GM11168 (cell line): ENCODE data around the gene CP.
"Not testable (repeated sequence)": the region's sequence is repeated elsewhere in the genome, so short reads cannot be mapped to it uniquely, and the experiment has no call there.

Experiments
- in situ Hi-C: fragments of 300-500 bp; cut with MboI; formaldehyde crosslinking; loops from one replicate; pipeline ENCODE4 v1.12.0; 2022; ENCODE audit warnings: low sequenced_read_pairs; ENCODE audit not compliant: unreplicated experiment

CP gene

GRCh38 chr3:149231871-149232270, 10.2 kb upstream of the CP start:
- in situ Hi-C loops = no loop called here

DNA sequence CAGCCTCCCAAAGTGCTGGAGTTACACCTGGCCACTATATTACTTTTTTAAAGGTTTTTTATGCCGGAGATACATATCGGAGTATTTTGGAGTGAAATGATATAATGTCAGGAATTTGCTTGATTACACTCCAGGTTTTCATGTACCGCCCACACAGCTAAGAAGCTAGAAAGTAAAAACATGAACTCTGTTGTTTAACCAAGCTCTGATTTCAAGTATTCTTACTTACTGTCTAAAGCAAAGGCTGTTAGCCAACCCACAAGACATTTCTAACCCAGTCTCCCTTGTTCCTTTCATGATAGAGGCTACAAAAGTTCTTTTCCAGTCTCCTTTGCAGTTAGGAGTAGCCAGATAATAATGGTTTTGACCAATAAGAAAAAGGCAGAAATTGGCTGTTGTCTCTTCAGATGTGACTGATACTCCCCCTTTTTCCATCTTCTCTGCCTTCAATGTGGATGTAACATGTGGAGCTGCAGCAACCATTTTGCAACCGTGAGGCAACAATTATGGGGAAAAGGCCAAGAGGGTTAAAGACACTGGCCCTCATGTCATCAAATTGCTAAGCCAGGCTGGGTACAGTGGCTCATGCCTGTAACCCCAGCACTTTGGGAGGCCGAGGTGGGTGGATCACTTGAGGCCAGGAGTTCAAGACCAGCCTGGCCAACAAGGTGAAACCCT, 6.1 kb upstream of the CP start:
- in situ Hi-C loops = no loop called here

GRCh38 chr3:149226776-149227175, 5.1 kb upstream of the CP start:
- in situ Hi-C loops = no loop called here

GRCh38 chr3:149224736-149225594, 3.3 kb upstream of the CP start:
- in situ Hi-C loops = no loop called here

DNA sequence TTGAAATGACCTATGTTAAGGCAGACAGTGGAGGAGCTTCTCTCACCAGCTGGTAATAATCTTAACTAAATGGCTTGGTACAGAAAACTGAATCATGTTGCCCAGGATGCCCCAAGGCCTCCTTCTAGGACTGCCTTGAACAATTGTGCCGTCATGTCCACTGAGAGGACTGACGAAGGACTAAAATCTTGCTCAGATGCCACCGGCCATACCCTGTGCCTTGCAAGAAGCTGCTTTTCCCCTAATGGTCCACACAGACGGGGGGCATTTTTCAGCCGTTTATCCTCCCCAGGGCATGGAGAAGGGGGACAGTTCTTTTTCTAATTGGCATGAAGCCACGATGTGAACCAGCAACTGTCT, 1.8 kb upstream of the CP start:
- in situ Hi-C loops = no loop called here

DNA sequence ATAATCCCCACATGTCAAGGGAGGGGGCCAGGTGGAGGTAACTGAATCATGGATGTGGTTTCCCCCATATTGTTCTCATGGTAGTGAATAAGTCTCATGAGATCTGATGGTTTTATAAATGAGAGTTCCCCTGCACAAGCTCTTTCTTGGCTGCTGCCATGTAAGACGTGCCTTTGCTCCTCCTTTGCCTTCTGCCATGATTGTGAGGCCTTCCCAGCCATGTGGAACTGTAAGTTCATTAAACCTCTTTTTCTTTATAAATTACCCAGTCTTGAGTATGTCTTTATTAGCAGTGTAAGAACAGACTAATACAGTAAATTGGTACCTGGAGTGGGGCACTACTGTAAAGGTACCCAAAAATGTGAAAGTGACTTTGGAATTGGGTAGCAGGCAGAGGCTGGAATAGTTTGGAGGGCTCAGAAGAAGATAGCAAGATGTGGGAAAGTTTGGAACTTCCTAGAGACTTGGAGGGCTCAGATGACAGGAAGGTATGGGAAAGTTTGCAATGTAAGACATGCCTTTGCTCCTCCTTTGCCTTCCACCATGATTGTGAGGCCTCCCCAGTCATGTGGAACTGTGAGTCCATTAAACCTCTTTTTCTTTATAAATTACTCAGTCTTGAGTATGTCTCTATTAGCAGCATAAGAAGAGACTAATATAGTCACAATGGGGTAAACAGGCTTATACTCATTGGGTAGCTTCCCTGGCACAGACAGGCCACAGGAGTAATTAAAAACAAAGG, 2.1 kb downstream of the CP start:
- in situ Hi-C loops = not testable (repeated sequence)

DNA sequence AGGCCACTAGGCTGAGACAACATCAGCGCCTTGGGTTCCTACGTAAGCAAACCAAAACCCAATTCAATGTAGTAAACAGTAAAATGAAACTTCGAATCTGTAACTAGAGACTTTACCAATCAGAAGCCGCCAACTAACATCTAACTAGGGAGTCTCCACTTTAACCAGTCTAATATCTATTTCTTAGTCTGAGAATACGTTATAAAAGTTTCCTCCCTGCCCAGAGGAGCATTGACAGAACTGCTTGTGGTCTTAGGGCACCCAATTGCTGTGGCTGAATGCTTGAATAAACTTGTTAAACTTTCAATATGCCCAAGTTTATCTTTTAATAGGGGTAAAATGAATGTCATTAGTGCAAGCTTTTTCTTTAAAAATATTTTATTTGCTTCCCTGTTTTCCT, 4.3 kb downstream of the CP start:
- in situ Hi-C loops = no loop called here

DNA sequence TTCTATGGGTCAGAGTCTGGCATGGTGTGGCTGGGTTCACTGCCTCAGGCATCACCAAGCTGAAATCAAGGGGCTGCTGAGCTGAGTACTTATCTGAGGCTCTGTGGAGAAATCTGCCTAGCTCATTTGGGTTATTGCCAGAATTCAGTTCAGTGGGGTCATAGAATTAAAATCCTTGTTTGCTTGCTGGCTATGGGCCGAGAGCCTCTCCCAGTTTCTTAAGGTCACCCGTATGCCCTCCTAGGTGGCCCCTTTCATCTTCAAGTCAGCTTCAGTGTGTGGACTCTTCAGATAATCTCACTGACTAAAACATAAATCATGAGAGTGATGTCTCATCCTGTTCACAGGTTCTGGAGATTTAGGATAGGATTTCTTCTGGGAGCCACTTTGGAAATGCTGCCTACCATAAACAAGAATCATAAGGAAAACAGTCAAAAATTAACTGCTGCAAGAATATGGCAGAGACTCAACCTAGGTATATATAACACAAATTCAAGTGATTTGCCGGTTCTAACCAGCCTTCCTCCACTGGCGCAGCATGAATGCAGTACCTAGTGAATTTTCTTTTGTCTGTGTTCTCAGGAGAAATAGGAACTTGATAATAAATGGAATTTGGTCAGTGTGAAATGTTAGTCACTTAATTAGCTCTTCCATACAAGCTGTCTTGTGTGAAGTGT, 5.3 kb downstream of the CP start:
- in situ Hi-C loops = no loop called here

DNA sequence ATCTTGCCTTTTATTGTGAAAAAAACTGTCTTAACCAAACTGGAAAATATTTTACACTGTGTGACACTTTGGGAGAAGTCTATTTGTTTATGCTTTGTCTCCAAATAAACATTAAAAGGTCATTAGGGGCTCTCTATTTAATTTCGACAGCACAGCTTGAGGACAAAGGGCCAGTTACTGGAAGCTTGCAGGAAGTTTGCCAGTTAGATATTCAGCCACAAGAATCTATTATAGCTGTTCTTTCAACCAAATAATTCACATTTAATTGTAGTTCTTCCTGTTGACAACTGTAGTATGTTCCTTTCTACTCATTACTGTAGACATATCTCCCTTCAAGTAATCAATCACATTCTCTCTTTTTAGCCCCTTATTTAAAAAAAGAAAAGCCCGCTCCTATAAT, 6.1 kb downstream of the CP start:
- in situ Hi-C loops = no loop called here

- in situ Hi-C loops = no loop called here
Observed at GRCh38 chr3:149214702-149215101, 6.9 kb downstream of the CP start.

DNA sequence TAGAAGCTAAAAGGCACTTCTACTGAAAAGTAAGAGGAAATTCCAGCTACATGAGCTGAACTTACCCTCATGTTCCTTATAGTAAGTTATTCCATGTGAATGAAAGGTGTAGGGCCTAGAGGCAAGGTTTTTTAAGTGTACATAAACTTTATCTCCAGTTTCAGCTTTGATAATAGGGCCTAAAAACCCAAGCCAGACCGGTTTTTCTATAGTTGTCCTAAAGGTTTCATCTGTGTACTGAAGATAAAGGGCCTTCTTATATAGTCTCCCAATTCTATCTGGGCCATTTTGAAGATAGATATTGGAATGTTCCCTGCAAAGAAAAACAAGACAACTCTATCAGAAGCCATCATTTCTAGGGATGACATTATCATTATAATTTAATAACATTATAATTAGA, 9.2 kb downstream of the CP start:
- in situ Hi-C loops = no loop called here

- in situ Hi-C loops = no loop called here
Observed at GRCh38 chr3:149209431-149209830, 12.2 kb downstream of the CP start.

GRCh38 chr3:149207475-149207874, 14.2 kb downstream of the CP start:
- in situ Hi-C loops = no loop called here

GRCh38 chr3:149204390-149204991, 17.1 kb downstream of the CP start:
- in situ Hi-C loops = no loop called here

- in situ Hi-C loops = no loop called here
Observed at GRCh38 chr3:149203758-149204157, 17.9 kb downstream of the CP start.

DNA sequence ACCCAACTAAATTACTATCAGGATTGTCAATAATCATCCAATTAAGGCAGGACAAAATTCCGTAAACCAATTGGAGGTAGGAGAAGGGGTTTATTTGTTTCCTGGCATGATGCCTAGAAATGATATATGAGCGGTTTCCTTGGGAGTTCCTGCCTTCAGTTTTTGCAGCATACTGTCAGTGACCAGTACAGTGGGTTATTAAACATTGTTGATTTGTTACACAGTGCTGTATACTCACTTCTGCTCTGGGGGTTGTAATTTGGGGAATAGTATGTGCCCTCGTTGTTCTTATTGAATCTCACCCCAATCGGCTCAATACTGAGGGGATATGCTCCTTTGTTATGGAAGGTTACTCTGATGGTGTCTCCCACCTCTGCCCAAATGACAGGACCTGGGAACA, 22.2 kb downstream of the CP start:
- in situ Hi-C loops = no loop called here

DNA sequence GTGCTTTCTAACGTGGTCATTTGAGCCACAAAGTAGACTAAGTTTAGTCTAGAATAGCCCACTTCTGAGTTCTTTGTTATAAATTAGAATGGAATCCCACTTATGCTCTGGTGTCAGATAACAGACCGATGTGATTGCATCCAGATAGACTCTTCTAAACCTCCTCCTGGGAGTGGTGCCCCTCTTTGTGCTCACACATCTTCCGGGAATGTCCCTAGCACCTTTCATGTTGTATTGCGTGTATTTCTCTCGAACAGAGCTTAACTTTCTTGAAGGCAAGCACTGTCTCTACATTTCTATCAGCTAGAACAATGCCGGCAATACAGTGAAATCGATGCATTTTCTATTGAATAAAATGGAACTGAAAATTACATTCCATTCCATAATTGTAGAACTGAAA, 23.0 kb downstream of the CP start:
- in situ Hi-C loops = no loop called here

GRCh38 chr3:149197669-149198068, 24.0 kb downstream of the CP start:
- in situ Hi-C loops = no loop called here

DNA sequence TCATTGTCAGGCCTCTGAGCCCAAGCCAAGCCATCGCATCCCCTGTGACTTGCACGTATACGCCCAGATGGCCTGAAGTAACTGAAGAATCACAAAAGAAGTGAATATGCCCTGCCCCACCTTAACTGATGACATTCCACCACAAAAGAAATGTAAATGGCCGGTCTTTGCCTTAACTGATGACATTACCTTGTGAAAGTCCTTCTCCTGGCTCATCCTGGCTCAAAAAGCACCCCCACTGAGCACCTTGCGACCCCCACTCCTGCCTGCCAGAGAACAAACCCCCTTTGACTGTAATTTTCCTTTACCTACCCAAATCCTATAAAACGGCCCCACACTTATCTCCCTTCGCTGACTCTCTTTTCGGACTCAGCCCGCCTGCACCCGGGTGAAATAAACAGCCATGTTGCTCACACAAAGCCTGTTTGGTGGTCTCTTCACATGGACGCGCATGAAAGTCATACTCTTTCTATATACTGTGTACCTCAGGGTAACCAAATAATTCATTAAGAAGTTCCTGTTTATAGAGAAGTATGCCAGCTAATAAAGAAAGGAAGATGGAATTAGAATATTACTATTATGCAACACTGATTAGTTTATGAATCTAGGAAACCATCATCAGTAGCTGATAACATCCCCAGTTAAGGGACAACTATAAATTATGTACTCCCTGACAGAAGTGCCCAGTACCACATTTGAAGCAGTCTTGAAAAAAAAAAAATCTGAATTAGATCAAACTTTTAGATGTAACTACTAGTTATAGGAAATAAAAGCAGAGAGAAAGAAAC, 24.6 kb downstream of the CP start:
- in situ Hi-C loops = not testable (repeated sequence)

- in situ Hi-C loops = no loop called here
Observed at GRCh38 chr3:149195221-149195620, 26.4 kb downstream of the CP start.
